Measurements from ENCODE around the gene ETV5. TPM values are rescaled to one million over a fixed set of nuclear protein-coding genes. Genes with fewer than 3 reads are reported as not detected.

ETV5 gene
- polyA plus RNA-seq, 2 of the 4 experiments (the other 2 are of a cell fraction) = 20.5 to 54.7 TPM

GRCh38 chr3:186079925-186080324, 29.0 kb downstream of the ETV5 start:
- ATAC-seq = no peak
- no peak for FAIRE-seq
- Histone ChIP-seq H3K9me3 (peaks cover 2% of the 10 kb centered on the region; the same call in 2 of the 3 replicates), H3K4me1 (no peaks in the 10 kb centered on the region), H3K4me2 (no peak overlapping the region), H3K4me3 (no peak overlapping the region), H3K27ac (no peak overlapping the region)
- DNase-seq (ENCODE audit: low read depth in 1 of 2, low spot score in 1 of 2) = no peak
- ChIA-PET CTCF (interaction anchor here (0.8 kb wide), 1 partner anchor 162 kb away, joined by 3 read pairs; no protein-coding TSS in a partner anchor), POLR2A (no interaction called here)
- 97% methylated on average over 4 of the region's 7 CpGs for WGBS (ENCODE audit: missing lambda C conversion rate)
- no peak for TF ChIP-seq CEBPB (IDR thresholded peaks at IDR 0.05)
- TF ChIP-seq ZNF302 (CRISPR knock-in tag; IDR thresholded peaks at IDR 0.05) = no peak
- TF ChIP-seq HOXA7 (CRISPR knock-in tag; IDR thresholded peaks at IDR 0.05) = no peak
- TF ChIP-seq PHF8 (IDR thresholded peaks at IDR 0.05; ENCODE audit: borderline replicate concordance, low read depth) = no peak
- TF ChIP-seq, protein P1, sequence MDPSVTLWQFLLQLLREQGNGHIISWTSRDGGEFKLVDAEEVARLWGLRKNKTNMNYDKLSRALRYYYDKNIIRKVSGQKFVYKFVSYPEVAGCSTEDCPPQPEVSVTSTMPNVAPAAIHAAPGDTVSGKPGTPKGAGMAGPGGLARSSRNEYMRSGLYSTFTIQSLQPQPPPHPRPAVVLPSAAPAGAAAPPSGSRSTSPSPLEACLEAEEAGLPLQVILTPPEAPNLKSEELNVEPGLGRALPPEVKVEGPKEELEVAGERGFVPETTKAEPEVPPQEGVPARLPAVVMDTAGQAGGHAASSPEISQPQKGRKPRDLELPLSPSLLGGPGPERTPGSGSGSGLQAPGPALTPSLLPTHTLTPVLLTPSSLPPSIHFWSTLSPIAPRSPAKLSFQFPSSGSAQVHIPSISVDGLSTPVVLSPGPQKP (IDR thresholded peaks at IDR 0.05; ENCODE audit: low read depth, low read length) = no peak
- no peak for TF ChIP-seq EP300 (IDR thresholded peaks at IDR 0.05)

GRCh38 chr3:186077466-186077865, 31.4 kb downstream of the ETV5 start:
- FAIRE-seq (no peak), DNase-seq (ENCODE audit: low read depth in 1 of 2, low spot score in 1 of 2) (no peak), ATAC-seq (no peak)
- WGBS (ENCODE audit: missing lambda C conversion rate) = 87% methylated on average over 6 of the region's 6 CpGs
- Histone ChIP-seq H3K4me3 (no peak overlapping the region), H3K9me3 (peaks cover 10% of the 10 kb centered on the region; the same call in 2 of the 3 replicates), H3K4me2 (no peak overlapping the region), H3K27ac (no peak overlapping the region), H3K4me1 (no peaks in the 10 kb centered on the region)
- ChIA-PET POLR2A (no interaction called here), CTCF (interaction anchor here (0.5 kb wide), 1 partner anchor 36 kb away, joined by 3 read pairs; no protein-coding TSS in a partner anchor)
- TF ChIP-seq ZC3H11A (IDR thresholded peaks at IDR 0.05) (no peak), NR3C1 (IDR thresholded peaks at IDR 0.05) (no peak), FOXS1 (CRISPR knock-in tag; IDR thresholded peaks at IDR 0.05) (no peak), CEBPB (IDR thresholded peaks at IDR 0.05) (no peak)

- no peak overlapping the region for H3K4me2 ChIP-seq
- POLR2A ChIA-PET = no interaction called here
These were observed 32.8 kb downstream of the ETV5 start for GRCh38 chr3:186075931-186076567.

GRCh38 chr3:186075489-186075888, 33.4 kb downstream of the ETV5 start:
- Histone ChIP-seq H3K9me3 (peaks cover 10% of the 10 kb centered on the region; the same call in 2 of the 3 replicates), H3K4me1 (no peaks in the 10 kb centered on the region), H3K4me2 (no peak overlapping the region), H3K27ac (no peak overlapping the region), H3K4me3 (no peak overlapping the region)
- ChIA-PET POLR2A (no interaction called here), CTCF (no interaction called here)
- WGBS (ENCODE audit: missing lambda C conversion rate) = 90% methylated on average over 2 of the region's 2 CpGs
- TF ChIP-seq RNF2 (IDR thresholded peaks at IDR 0.05; ENCODE audit: borderline replicate concordance, low read depth) (no peak), MAZ (IDR thresholded peaks at IDR 0.05; ENCODE audit: borderline replicate concordance, low read depth, low read length) (no peak)
- TF ChIP-seq, protein P2, sequence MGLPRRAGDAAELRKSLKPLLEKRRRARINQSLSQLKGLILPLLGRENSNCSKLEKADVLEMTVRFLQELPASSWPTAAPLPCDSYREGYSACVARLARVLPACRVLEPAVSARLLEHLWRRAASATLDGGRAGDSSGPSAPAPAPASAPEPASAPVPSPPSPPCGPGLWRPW (IDR thresholded peaks at IDR 0.05) = no peak
- FAIRE-seq (no peak), ATAC-seq (no peak), DNase-seq (ENCODE audit: low read depth in 1 of 2, low spot score in 1 of 2) (no peak)

More at GRCh38 chr3:186075931-186076567, 32.8 kb downstream of the ETV5 start:
- CTCF ChIA-PET = interaction anchor here (0.6 kb wide), 1 partner anchor 11 kb away, joined by 4 read pairs; no protein-coding TSS in a partner anchor
- peaks cover 10% of the 10 kb centered on the region; the same call in 2 of the 3 replicates for H3K9me3 ChIP-seq
- H3K27ac ChIP-seq = no peak overlapping the region
- FAIRE-seq (no peak), DNase-seq (ENCODE audit: low read depth in 1 of 2, low spot score in 1 of 2) (no peak), ATAC-seq (no peak)
- WGBS (ENCODE audit: missing lambda C conversion rate) = 90% methylated on average over 4 of the region's 4 CpGs
- no peak for TF ChIP-seq EP300 (IDR thresholded peaks at IDR 0.05)
- TF ChIP-seq CHD2 (IDR thresholded peaks at IDR 0.05; ENCODE audit: low read length, partially characterized antibody) = no peak
- TF ChIP-seq NPAS2 (CRISPR knock-in tag; IDR thresholded peaks at IDR 0.05; ENCODE audit: borderline replicate concordance) = no peak
- TF ChIP-seq NR3C1 (IDR thresholded peaks at IDR 0.05) = no peak
- no peaks in the 10 kb centered on the region for H3K4me1 ChIP-seq
- H3K4me3 ChIP-seq = no peak overlapping the region

DNA sequence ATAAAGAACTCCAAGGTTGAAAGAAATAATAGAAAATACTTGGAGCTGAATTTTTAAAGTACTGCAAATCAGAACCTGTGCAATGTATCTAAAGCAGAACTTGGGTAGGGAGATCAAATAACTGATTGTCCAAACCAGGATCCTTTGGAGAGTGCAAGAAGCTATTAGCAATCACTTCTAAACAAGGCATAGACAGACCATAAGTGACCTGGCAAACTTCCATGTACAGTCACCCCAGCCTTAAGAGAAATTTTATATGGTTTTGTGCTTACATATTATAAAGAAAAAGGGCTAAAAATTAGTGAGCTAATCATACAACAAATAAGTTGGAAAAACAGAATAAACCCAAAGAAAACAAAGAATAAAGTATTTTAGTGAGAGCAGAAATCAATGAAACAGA, 35.2 kb downstream of the ETV5 start:
- no peak for DNase-seq (ENCODE audit: low read depth in 1 of 2, low spot score in 1 of 2)
- Histone ChIP-seq H3K9me3 (peaks cover 10% of the 10 kb centered on the region; the same call in 2 of the 3 replicates), H3K4me2 (no peak overlapping the region), H3K27ac (no peak overlapping the region), H3K4me3 (no peak overlapping the region), H3K4me1 (no peaks in the 10 kb centered on the region)
- TF ChIP-seq NPAS2 (CRISPR knock-in tag; IDR thresholded peaks at IDR 0.05; ENCODE audit: borderline replicate concordance) (no peak), ZSCAN20 (CRISPR knock-in tag; IDR thresholded peaks at IDR 0.05) (no peak), POLR2A (IDR thresholded peaks at IDR 0.05; ENCODE audit: low read length) (no peak), HOXB5 (CRISPR knock-in tag; IDR thresholded peaks at IDR 0.05) (no peak), ATOH8 (CRISPR knock-in tag; IDR thresholded peaks at IDR 0.05; ENCODE audit: low read depth) (no peak), HDAC2 (IDR thresholded peaks at IDR 0.05) (no peak), CBX2 (IDR thresholded peaks at IDR 0.05; ENCODE audit: borderline replicate concordance, low read depth) (no peak), SMC3 (IDR thresholded peaks at IDR 0.05) (no peak), HOXA7 (CRISPR knock-in tag; IDR thresholded peaks at IDR 0.05) (no peak), EP300 (IDR thresholded peaks at IDR 0.05) (no peak), GATA3 (IDR thresholded peaks at IDR 0.05; ENCODE audit: borderline replicate concordance) (no peak), CEBPB (IDR thresholded peaks at IDR 0.05) (no peak), FOSL2 (IDR thresholded peaks at IDR 0.05) (no peak), FOSL2 (CRISPR knock-in tag; IDR thresholded peaks at IDR 0.05) (no peak)
- ChIA-PET CTCF (no interaction called here), POLR2A (no interaction called here)
- ATAC-seq = no peak
- no peak for FAIRE-seq

All from A549 (cell line).